NCI-H1436 (cell line): ENCODE measurements around the gene PRDX1.
"Not testable (repeated sequence)": the region's sequence is repeated elsewhere in the genome, so short reads cannot be mapped to it uniquely, and the experiment has no call there.

Source experiments
- DNase-seq: peaks from one replicate; lab custom pipeline; 2025; lab: John Stamatoyannopoulos, UW

The PRDX1 gene

DNA sequence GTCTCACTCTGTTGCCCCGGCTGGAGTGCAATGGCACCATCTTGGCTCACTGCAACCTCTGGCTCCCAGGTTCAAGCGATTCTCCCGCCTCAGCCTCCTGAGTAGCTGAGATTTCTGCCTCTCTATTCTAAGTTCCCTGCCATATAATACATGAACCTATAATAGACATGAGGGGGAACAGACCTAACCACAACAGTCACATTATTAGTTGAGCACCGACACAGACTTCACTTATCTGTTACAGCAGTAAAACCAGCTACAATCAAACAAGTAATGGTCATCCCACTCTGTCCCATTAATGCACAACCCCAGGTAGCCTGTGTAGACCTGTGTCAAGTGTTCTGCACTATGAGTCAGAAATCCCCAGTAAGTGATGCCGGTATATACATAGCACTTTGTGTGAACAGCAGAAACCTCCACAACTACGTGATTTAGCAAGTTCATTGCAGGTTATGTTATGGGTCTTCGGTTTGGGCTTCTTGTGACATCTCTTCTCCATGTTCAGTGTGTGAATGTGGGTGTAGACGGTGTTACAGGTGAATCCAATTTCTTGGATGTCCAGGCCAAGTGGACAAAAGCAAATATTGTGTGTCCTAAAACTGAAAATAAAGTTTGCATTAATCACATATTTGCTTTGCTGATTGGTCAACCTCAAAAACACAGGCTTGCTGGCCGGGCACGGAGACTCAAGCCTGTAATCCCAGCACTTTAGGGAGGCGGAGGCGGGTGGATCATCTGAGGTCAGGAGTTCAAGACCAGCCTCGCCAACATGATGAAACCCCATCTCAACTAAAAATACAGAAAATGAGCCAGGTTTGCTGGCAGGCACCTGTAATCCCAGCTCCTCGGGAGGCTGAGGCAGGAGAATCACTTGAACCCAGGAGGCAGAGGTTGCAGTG lies 18.0 kb downstream of the PRDX1 start:
- DNase-seq, result no peak

DNA sequence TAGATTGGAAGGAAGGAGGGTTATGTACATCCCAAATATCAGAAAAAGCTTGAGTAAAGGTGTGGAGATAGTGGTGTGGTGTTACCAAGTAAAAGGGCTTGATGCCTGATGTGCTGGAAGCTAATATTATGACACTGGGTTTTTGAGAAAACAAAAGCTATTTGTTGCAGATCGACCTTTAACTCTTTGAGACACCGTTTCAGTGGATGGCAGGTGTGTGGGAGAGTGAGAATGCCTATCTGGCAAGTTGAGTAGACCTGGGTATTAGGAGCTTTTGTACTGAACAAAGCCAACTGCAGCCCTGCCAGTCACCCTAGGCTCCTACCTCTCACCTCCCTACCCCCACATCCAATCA lies 20.2 kb downstream of the PRDX1 start:
- DNase-seq, result no peak

DNA sequence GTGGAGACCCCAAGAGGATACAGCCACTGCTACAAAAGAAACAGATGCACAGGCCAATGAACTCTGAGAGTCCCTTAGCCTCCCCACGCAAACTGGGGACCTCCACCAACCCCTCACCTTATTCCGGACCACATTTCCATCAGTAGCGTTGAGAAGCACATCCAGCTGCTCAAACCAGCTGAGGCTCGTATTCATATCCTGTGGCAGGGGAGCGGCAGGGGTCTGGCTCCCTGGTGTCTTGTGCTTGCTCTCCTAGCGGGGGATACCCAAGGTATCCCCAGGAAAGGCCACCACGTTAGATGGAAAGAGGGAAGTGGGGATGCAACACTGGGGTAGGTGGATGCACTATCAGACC lies 22.3 kb downstream of the PRDX1 start:
- DNase-seq, result no peak

DNA sequence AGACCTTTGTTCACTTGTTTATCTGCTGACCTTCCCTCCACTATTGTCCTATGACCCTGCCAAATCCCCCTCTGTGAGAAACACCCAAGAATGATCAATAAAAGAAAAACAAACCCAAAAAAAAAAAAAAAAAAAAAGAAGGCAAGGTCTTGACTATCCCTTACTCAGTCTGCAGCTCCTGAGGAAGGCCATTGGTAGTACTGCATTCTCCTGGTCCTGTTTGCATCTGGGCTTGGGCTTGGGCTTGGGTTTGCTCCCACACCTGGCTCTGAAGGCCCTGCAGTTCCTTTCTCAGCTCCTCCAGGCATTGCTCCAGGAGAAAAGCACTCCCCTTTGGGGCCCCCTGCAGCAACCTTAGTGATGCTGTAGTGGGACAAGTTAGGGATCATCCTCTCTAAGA lies 23.4 kb downstream of the PRDX1 start:
- DNase-seq, result no peak

DNA sequence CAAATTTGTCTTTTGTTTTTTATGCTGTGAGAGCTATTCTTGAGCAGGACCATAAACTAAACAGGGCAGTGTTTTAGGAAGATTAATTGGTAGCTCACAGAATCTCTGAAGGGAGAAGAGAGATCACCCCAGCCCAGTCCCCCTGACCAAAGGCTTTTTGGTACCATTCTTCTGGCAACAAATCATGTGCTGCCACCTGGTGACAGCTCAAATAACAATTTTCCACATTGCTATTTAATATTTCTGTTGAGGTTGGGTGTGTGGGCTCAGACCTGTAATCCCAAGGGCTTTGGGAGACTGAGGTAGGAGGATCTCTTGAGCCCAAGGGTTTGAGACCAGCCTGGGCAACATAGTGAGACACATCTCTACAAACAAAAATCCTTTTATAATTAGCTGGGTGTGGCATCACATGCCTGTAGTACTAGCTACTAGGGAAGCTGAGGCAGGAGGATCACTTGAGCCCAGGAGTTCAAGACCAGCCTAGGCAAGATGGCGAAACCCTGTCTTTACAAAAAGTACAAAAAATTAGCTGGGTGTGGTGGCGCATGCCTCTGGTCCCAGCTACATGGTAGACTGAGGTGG lies 28.5 kb downstream of the PRDX1 start:
- peak; percentile 40 for DNase-seq

DNA sequence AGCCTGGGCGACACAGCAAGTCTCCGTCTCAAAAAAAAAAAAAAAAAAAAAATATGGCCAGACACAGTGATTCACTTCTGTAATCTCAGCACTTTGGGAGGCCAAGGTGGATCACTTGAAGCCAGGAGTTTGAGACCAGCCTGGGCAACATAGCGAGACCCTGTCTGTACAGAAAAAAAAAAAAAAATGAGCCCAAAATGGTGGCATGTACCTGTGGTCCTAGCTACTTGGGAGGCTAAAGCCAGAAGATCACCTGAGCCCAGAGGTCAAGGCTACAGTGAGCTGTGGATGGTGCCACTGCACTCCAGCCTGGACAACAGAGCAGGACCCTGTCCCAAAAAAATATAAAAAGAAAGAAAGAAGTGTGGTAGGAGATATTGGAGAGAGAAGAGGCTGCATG lies 29.0 kb downstream of the PRDX1 start:
- DNase-seq, result no peak

DNA sequence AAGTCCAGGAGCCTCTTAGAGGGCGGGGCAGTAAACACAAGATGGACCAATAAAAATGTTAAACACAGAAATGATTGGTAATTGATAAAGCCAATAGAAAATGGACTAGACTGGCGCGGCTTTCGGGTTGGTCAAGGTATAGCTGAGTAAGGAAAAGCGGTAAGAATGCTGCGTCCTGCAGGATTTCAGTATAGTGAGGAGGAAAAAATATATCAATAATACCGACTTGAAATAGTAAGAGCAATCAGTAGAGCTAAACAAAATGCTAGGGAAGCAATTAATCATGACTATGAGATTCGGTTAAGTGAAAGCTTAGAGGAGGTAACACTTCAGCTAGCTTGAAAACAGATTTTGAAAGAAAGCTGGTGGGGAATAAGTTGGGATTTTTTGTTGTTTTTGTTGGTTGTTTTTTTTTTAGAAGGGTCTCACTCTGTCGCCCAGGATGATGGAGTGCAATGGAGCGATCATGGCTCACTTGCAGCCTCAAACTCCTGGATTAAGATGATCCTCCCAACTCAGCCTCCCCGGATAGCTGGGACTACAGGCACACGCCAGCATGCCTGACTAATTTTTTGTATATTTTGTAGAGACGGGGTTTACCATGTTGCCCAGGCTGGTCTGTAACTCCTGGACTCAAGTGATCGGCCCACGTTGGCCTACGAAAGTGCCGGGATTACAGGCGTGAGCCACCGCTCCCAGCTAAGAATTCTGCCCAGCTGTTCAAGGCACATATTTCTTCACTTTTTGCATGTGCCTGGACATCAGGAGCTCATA lies 30.0 kb downstream of the PRDX1 start:
- DNase-seq, result no peak

DNA sequence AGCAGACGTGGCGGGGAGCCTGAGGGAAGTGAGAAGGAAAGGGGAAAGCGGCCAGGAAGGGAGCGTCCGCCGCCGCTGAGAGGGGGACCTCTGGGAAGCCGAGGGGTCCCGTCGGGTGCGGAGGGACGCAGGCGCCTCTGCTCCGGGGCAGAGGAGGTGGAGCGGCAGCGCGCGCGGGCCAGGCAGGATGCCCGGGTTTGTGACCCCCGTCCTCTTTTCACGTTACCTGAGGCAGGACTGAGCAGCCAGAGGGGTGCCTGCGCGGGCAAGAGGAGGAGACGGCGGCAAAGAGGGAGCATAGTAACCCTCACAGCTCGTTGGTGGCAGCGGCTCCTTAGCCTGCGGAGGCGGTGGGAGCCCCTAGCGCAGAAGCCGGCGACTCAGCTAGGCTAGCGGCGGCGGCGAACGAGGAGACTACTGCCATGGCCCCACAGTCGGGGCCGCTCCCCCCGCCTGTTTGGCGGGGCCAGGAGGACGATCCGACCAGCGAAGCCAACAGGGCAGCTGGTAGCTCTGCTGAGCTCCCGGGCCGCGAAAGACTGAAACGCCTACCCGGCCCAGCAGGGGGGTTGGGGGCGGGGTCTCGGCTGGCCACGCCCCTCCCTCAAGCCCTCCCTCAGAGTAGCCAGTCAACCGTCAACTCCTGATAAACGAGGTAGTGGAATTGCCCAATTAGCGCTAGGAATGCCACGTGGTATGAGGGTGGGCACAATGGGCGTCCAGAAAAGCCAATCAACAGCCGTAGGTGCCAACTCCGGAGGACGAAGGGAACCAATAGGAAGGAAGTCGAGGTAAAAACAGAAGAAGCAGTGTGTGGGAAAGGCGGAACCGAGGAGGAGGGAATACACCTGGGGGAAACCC lies 30.8 kb downstream of the PRDX1 start, which contains the start of gene TESK2:
Gene TESK2 (minus strand): TSS at position 538 of the 861 bp plus-strand sequence. CDS start 33,378 bp downstream, outside the sequence.
- peak; percentile 99 for DNase-seq

DNA sequence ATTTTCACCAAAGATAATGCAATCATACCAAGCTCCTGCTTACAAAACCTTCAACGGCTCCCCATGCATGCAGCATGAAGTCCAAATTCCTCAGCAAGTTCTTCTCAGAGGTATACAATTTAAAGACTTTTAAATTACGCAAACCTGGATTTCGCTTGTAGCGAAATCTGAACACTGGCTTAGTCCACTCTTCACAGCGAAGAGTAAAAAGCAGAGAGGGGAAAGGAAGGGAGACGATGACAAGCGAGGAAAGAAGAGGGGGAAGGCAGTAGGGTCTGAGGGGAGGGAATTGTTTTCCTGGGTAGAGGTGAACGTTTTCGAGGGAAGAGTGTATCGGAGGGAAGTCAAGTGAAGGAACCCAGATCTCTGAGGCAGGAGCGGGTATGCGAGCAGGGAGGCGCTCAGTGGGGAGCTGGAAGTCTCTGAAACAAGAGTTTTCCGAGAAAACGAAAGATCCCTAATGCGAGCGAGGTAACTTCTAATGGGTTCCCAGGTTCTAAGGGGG lies 31.5 kb downstream of the PRDX1 start:
- no peak for DNase-seq

DNA sequence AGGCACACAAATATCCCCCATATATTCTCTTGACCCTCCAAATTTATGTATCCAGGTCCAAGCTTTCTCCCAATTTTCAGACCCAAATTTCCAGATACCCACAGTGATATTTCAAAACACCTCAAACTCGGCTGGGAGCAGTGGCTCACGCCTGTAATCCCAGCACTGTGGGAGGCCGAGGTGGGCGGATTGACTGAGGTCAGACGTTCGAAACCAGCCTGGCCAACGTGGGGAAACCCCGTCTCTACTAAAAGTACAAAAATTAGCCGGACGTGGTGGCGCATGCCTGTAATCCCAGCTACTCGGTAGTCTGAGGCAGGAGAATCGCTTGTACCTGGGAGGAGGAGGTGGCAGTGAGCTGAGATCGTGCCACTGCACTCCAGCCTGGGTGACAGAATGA lies 32.3 kb downstream of the PRDX1 start:
- not testable (repeated sequence) for DNase-seq

DNA sequence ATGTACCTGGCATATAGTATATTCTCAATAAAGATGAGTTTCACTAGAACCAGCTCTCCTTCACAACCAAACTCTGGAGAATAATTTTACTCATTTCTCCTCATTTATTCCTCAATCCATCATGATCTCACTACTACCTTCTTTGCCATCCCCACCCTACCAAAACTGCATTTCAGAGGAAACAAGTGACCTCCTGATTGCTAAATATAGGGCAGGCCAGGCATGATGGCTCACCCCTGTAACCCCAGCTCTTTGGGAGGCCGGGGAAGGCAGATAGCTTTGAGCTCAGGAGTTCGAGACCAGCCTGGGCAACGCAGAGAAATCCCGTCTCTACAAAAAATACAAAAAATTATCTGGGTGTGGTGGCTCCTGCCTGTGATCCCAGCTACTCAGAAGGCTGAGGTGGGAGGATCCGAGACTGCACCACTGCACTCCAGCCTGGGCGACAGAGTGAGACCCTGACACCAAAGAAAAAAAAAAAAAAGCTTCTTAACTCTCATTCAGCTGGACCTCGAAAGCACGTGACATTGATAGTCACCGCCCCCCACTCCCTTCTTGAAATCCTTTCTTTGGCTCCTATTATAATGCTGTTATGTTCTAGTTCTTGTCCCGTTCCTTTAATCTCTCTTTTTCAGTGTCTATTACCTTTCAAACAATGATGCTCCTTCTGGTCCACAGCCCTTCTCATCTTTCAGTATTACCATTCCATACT lies 32.9 kb downstream of the PRDX1 start:
- DNase-seq, result no peak

DNA sequence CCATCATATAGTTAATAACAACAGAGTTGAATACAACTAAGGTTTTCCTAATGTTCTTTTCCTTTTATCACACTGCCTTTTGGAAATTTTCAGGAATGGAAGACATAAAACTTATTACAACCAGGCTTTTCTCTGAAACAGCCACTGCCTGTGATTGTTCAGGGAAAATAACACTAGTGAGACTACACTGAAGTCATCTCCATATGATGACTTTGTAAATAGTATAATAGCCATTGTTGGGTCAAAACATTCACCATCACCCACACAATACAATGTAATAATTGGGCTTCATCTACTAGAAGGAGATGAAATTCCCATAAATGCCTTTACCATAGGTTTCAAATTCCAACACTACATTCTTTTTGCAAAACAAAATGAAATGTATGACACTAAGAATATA lies 35.7 kb downstream of the PRDX1 start:
- DNase-seq, result no peak

DNA sequence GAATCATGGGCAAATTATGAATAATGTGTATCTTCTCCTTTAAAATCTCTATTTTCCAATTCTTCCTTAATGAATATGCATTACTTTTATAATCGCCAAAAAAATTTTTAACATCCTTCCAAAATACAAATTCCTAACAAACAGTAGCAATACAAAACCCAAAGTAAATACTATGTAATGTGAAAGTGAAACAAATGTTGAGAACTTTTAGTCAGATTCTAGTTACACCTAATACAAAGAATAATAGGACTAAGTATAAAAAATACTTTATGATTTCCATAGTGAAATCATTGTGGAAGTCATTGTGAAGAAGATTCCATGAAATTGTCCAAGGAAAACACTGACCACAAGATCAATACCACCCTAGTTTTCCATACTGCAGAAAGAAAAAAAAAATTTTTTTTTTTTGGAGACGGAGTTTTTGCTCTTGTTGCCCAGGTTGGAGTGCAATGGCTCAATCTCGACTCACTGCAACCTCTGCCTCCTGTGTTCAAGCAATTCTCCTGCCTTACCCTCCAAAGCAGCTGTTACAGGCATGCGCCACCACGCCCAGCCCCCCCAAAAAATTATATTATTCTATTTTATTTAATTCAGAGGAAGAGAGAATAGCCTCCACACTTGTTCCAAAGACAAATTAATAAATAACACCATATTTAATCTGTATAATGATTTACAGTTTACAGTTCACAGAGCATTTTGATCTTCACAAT lies 42.5 kb downstream of the PRDX1 start:
- no peak for DNase-seq

DNA sequence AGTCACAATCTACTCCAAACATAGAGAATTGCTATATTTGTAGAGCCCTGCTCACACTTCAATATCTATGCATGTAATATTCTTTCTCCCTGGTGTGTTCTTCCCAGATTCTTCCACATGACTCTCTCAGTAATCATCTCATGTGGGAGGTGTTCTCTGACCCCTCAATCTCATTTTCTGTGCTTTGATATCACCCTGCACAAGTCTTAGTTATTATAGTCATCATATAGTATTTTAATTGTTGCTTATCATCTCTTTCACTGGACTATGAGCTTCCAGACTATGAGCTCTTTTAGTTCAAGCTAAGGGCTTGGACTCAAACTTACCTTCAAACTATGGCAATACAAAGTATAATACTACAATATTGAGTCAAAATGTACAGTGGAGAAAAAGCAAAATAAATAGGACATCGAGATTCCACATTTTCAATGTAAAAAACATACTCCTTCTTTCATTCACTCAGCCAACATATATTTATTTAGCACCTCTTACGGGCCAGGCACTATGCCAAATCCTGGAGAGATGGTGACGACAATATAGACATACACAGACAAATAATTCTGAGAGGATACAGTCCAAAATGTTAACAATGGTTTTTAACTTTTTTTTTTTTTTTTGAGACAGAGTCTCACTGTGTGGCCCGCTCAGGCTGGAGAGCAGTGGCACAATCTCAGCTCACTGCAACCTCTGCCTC lies 43.4 kb downstream of the PRDX1 start:
- DNase-seq, result no peak

DNA sequence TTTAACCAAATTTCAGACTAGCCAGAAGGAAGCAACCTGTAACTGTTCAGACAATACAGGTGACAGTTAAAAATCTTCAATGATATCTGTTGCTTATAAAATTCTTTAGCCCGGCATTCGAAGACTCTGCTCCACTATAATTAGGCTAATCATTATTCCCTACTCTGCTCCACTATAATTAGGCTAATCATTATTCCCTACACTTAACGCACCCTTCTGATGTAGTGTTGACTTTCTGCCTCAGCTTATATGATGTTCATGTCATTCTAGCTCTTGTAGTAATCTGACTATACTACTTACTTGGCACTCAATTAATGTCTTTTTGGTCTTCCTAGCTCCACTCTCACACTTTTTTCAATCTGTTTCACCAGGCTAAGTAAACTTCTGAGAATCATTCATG lies 44.0 kb downstream of the PRDX1 start:
- DNase-seq, result no peak

DNA sequence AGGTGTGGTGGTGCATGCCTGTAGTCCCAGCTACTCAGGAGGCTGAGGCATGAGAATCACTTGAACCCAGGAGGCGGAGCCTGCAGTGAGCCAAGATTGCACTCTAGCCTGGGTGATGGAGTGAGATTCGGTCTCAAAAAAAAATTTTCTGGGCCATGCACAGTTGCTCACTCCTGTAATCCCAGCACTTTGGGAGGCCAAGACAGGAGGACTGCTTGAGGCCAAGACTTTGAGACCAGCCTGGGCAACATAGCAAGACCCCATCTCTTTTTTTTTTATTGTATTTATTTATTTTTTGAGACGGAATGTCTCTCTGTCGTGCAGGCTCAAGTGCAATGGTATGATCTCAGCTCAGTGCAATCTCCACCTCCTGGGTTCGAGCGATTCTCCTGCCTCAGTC lies 47.5 kb downstream of the PRDX1 start:
- DNase-seq, result not testable (repeated sequence)

DNA sequence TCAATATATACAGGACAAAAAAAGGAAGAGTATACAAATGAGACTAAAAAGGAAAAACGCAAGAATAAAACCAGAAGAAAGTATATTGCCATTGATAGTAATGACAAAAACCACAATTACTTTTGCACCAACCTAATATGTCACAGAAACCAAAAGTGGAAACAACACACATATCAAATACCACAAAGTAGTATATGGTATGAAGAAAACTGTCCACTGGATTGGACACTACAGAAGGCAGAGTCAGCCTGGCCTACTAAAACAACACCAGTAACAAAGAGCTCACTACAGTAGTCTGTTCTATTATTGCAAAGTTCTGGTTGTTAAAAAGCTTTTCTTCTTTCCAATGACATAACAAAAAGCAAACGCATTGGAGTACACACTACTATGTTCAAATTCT lies 48.4 kb downstream of the PRDX1 start:
- no peak for DNase-seq

DNA sequence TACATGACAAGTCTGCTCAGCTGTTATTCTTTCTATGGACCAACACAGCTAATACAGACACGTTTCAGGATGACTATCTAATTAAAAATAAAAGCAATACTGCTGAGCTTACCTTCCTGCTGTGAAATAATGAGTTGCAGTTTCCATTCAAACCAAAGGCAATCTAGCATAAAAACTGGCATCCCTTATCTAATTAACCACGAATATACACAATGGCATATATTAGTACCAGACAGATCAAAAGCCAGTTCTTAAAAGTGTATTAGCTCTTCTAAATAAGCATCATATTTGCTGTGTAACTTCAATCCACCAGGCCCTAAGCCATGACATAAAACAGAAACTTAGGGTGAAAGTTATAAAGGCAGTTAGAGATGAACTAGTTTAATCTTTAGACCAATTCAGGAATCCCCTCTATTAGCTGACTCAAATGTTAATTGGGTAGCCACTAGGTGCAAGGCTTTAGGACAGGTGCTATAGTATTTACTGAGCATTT lies 51.3 kb downstream of the PRDX1 start:
- no peak for DNase-seq

DNA sequence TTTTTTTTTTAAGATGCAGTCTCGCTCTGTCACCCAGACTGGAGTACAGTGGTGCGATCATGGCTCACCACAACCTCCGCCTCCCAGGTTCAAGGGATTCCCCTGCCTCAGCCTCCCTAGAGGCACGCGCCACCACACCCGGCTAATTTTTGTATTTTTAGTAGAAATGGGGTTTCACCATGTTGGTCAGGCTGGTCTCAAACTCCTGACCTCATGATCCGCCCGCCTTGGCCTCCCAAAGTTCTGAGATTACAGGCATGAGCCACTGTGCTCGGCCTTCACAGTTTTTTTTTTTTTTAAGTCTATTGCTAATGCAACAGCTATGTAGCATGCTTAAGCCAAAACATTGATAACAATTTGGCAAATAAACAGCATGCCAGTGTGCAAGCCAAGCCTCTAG lies 54.3 kb downstream of the PRDX1 start:
- DNase-seq, result not testable (repeated sequence)

DNA sequence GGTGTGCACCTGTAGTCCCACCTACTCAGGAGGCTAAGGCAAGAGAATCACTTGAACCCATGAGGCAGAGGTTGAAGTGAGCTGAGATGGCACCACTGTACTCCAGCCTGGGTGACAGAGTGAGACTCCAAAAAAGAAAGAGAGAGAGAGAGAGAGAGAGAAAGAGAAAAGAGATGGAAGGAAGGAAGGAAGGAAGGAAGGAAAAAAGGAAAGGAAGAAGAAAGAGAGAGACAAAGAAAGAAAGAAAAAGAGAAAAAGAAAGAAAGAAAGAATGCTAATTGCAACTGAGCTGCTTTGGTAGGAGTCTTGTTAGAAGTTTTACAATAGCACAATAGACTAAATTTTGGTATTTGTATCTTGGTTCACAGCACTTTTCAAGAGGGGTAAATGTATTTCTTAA lies 56.4 kb downstream of the PRDX1 start:
- DNase-seq, result no peak
